OCI-LY3 (cell line): ENCODE data around the gene MTUS2.

Source experiments
- H2AFZ ChIP-seq: fragments of 200-600, 300-600 bp; shearing (Covaris generic); 2 replicates; pipeline ENCODE4 v1.6.0; 2014; ENCODE audit warnings: antibody characterized with exemption, low read depth, low read length
- H3K27ac ChIP-seq: fragments of 200-600, 300-600 bp; sonication (generic); 2 replicates; pipeline ENCODE4 v1.5.1; 2014; ENCODE audit warnings: mild to moderate bottlenecking, low read length, moderate library complexity, mixed read lengths
- H3K27me3 ChIP-seq: fragments of 200-600, 300-600 bp; sonication (generic); 2 replicates; pipeline ENCODE4 v1.6.1; 2014; ENCODE audit warnings: low read depth, low read length, mixed read lengths
- H3K36me3 ChIP-seq: fragments of 200-600, 300-600 bp; sonication (generic); replicated peaks from 2 replicates; pipeline ENCODE3; 2014; ENCODE audit warnings: low read depth, low read length, mixed read lengths
- H3K4me1 ChIP-seq: fragments of 300-600, 200-600 bp; sonication (generic); 2 replicates; pipeline ENCODE4 v1.6.1; 2014; ENCODE audit warnings: low read length, mixed read lengths
- H3K4me2 ChIP-seq: fragments of 200-600, 300-600 bp; sonication (generic); 2 replicates; pipeline ENCODE4 v1.6.1; 2014; ENCODE audit warnings: low read length, mixed read lengths
- H3K4me3 ChIP-seq: fragments of 300-600, 200-600 bp; sonication (generic); 2 replicates; pipeline ENCODE4 v1.5.1; 2014; ENCODE audit warnings: antibody characterized with exemption, mild to moderate bottlenecking, low read length, moderate library complexity
- H3K79me2 ChIP-seq: fragments of 300-600, 200-600 bp; shearing (Covaris generic); 2 replicates; pipeline ENCODE4 v1.6.1; 2014; ENCODE audit warnings: mild to moderate bottlenecking, low read length, mixed read lengths
- H3K9ac ChIP-seq: fragments of 300-600, 200-600 bp; shearing (Covaris generic); 2 replicates; pipeline ENCODE4 v1.6.0; 2014; ENCODE audit warnings: mild to moderate bottlenecking, low read length, moderate library complexity
- H3K9me3 ChIP-seq: fragments of 200-600, 300-600 bp; shearing (Covaris generic); 2 replicates; pipeline ENCODE4 v1.6.1; 2014; ENCODE audit warnings: low read length, mixed read lengths; ENCODE audit not compliant: insufficient read depth
- H4K20me1 ChIP-seq: fragments of 200-600, 300-600 bp; sonication (generic); 2 replicates; pipeline ENCODE4 v1.6.1; 2016; ENCODE audit warnings: low read length, mixed read lengths; ENCODE audit not compliant: insufficient read depth
- CTCF ChIP-seq: fragments of 200-600, 300-600 bp; sonication (generic); IDR thresholded peaks from 2 replicates; pipeline ENCODE4 v1.5.1; 2014; ENCODE audit warnings: antibody characterized with exemption, low read length, low read depth
- EZH2phosphoT487 ChIP-seq: fragments of 200-600 bp; shearing (Covaris generic); IDR thresholded peaks from 2 replicates; pipeline ENCODE4 v1.6.1; 2018; ENCODE audit warnings: antibody characterized with exemption, mixed run types, low read depth

Gene MTUS2

GRCh38 chr13:29434217-29434945 is 614.2 kb downstream of the MTUS2 start:
- H3K4me2 ChIP-seq = peak overlapping the region; percentile 63
- no peaks in the 10 kb centered on the region for H3K9me3 ChIP-seq
- no peaks in the 10 kb centered on the region for H3K27me3 ChIP-seq
- no peaks in the 10 kb centered on the region for H4K20me1 ChIP-seq
- H2AFZ ChIP-seq = peak overlapping the region; percentile 70
- H3K27ac ChIP-seq = peak overlapping the region; percentile 52
- no peak for TF ChIP-seq CTCF
- TF ChIP-seq EZH2phosphoT487 = no peak
- H3K4me1 ChIP-seq = peaks cover 48% of the 10 kb centered on the region
- peak overlapping the region; percentile 23; the same call in 1 of the 2 replicates for H3K9ac ChIP-seq
- no peaks in the 10 kb centered on the region for H3K79me2 ChIP-seq
- no peaks in the 10 kb centered on the region for H3K36me3 ChIP-seq
- peak overlapping the region; percentile 14; the same call in 1 of the 2 replicates for H3K4me3 ChIP-seq

GRCh38 chr13:29435125-29435911 is 615.2 kb downstream of the MTUS2 start:
- peak overlapping the region; percentile 70 for H2AFZ ChIP-seq
- H3K9ac ChIP-seq = no peak overlapping the region
- H3K27ac ChIP-seq = peak overlapping the region; percentile 52
- no peaks in the 10 kb centered on the region for H3K79me2 ChIP-seq
- H4K20me1 ChIP-seq = no peaks in the 10 kb centered on the region
- TF ChIP-seq CTCF = no peak
- no peak for TF ChIP-seq EZH2phosphoT487
- peak overlapping the region; percentile 63 for H3K4me2 ChIP-seq
- no peak overlapping the region for H3K4me3 ChIP-seq
- peaks cover 51% of the 10 kb centered on the region for H3K4me1 ChIP-seq
- H3K9me3 ChIP-seq = no peaks in the 10 kb centered on the region
- no peaks in the 10 kb centered on the region for H3K36me3 ChIP-seq
- H3K27me3 ChIP-seq = no peaks in the 10 kb centered on the region

GRCh38 chr13:29436291-29436690 is 616.2 kb downstream of the MTUS2 start:
- TF ChIP-seq EZH2phosphoT487 = no peak
- no peak for TF ChIP-seq CTCF
- H3K9me3 ChIP-seq = no peaks in the 10 kb centered on the region
- H3K27me3 ChIP-seq = no peaks in the 10 kb centered on the region
- no peak overlapping the region for H3K27ac ChIP-seq
- no peak overlapping the region; the same call in 1 of the 2 replicates for H2AFZ ChIP-seq
- no peaks in the 10 kb centered on the region for H3K36me3 ChIP-seq
- no peak overlapping the region for H3K9ac ChIP-seq
- H4K20me1 ChIP-seq = no peaks in the 10 kb centered on the region
- no peaks in the 10 kb centered on the region for H3K79me2 ChIP-seq
- H3K4me1 ChIP-seq = peaks cover 61% of the 10 kb centered on the region
- no peak overlapping the region for H3K4me2 ChIP-seq
- H3K4me3 ChIP-seq = no peak overlapping the region

- no peaks in the 10 kb centered on the region for H3K27me3 ChIP-seq
- H3K9me3 ChIP-seq = no peaks in the 10 kb centered on the region
- no peaks in the 10 kb centered on the region for H3K36me3 ChIP-seq
- no peak overlapping the region for H3K4me3 ChIP-seq
- no peak overlapping the region for H3K27ac ChIP-seq
- H2AFZ ChIP-seq = no peak overlapping the region
- no peaks in the 10 kb centered on the region for H3K79me2 ChIP-seq
- H3K9ac ChIP-seq = no peak overlapping the region
- H4K20me1 ChIP-seq = no peaks in the 10 kb centered on the region
- H3K4me2 ChIP-seq = no peak overlapping the region
- H3K4me1 ChIP-seq = peaks cover 66% of the 10 kb centered on the region
- no peak for TF ChIP-seq CTCF
These were observed 616.7 kb downstream of the MTUS2 start for GRCh38 chr13:29436721-29437280.
